GM12878 (cell line): Measurements from ENCODE around the gene MYLK4. TPM values are rescaled to one million over a fixed set of nuclear protein-coding genes. Genes with fewer than 3 reads are reported as not detected.

Source experiments
- ATAC-seq: fragments of 200-7000 bp; cut with Tn5 transposase; 3 replicates; pipeline ENCODE4 v1.9.1; 2020; ENCODE audit warnings: mild to moderate bottlenecking, moderate library complexity
- BruUV-seq: library from RNA; stranded (reverse); fragments of 400-500 nt; replicated peaks from 2 replicates; lab custom pipeline; 2021; lab: Mats Ljungman, UMichigan
- CTCF ChIA-PET: fragments of 300-600 bp; sonication (Branson Sonifier 250); formaldehyde crosslinking; extraction: SDS; loops from one replicate; lab custom pipeline; 2021; ENCODE audit warnings: inconsistent platforms; lab: Yijun Ruan, JAX
- POLR2A ChIA-PET: fragments of 350-600 bp; formaldehyde crosslinking; extraction: SDS; loops from one replicate; lab custom pipeline; 2021; ENCODE audit warnings: inconsistent platforms; lab: Charles Lee
- RAD21 ChIA-PET: fragments of 300-600 bp; sonication (Branson Sonifier 250); formaldehyde crosslinking; loops from one replicate; lab custom pipeline; 2023; ENCODE audit warnings: antibody characterized with exemption; ENCODE audit not compliant: unreplicated experiment; lab: Charles Lee
- SMC1A ChIA-PET: fragments of 300-600 bp; sonication (Branson Sonifier 250); formaldehyde crosslinking; loops from one replicate; lab custom pipeline; 2023; ENCODE audit not compliant: unreplicated experiment, uncharacterized antibody; lab: Charles Lee
- DNase-seq: peaks from one replicate; pipeline ENCODE4 v3.0.0-alpha.2; 2011; ENCODE audit warnings: low read depth, low spot score
- FAIRE-seq: peaks from 3 replicates; lab custom pipeline; 2011; peaks lifted over from hg19 to GRCh38; lab: Jason Lieb, UNC
- H2AFZ ChIP-seq: 2 replicates; pipeline ENCODE4 v1.6.0; 2011; ENCODE audit warnings: low read depth, low read length, control low read depth; ENCODE audit not compliant: control insufficient read depth
- H3K27ac ChIP-seq: 2 replicates; pipeline ENCODE4 v1.5.1; 2011; ENCODE audit warnings: control low read depth; ENCODE audit not compliant: control insufficient read depth, insufficient read depth
- H3K27me3 ChIP-seq, 2 experiments: replicated peaks in 1 of 2; 2 replicates each; pipeline versions ENCODE4 v1.6.0 to v1.6.1; 2011; ENCODE audit warnings: low read length in 1 of 2; ENCODE audit not compliant: control insufficient read depth in 2 of 2, insufficient read depth in 2 of 2
- H3K36me3 ChIP-seq, 2 experiments: 2 replicates each; pipeline ENCODE4 v1.5.1; 2011; ENCODE audit warnings: low read length in 1 of 2; ENCODE audit not compliant: control insufficient read depth in 2 of 2, insufficient read depth in 2 of 2
- H3K4me1 ChIP-seq: 2 replicates; pipeline ENCODE4 v1.6.1; 2011; ENCODE audit warnings: mild to moderate bottlenecking, low read length, moderate library complexity, mixed read lengths; ENCODE audit not compliant: control insufficient read depth, insufficient read depth
- H3K4me2 ChIP-seq: 2 replicates; pipeline ENCODE4 v1.6.0; 2011; ENCODE audit warnings: control low read depth; ENCODE audit not compliant: control insufficient read depth, insufficient read depth
- H3K4me3 ChIP-seq: fragments of 200-600 bp; sonication (generic); 2 replicates; pipeline ENCODE4 v1.5.1; 2016
- H3K79me2 ChIP-seq: 2 replicates; pipeline ENCODE4 v1.6.0; 2011; ENCODE audit warnings: low read length; ENCODE audit not compliant: control insufficient read depth, insufficient read depth
- H3K9ac ChIP-seq: 2 replicates; pipeline ENCODE4 v1.8.0; 2011; ENCODE audit warnings: low read length, control low read depth, mixed read lengths; ENCODE audit not compliant: control insufficient read depth, insufficient read depth
- H3K9me3 ChIP-seq: replicated peaks from 3 replicates; pipeline ENCODE4 v1.5.1; 2011; ENCODE audit warnings: mild to moderate bottlenecking, low read length; ENCODE audit not compliant: control insufficient read depth, insufficient read depth
- H4K20me1 ChIP-seq: 2 replicates; pipeline ENCODE4 v1.6.0; 2011; ENCODE audit not compliant: control insufficient read depth, insufficient read depth
- IRF4 ChIP-seq: IDR thresholded peaks from 2 replicates; pipeline ENCODE4 v1.6.1; 2011; ENCODE audit warnings: low read depth, low read length
- NR2C2 ChIP-seq: IDR thresholded peaks from 2 replicates; pipeline ENCODE4 v1.6.1; 2011; ENCODE audit warnings: borderline replicate concordance, low read depth; ENCODE audit not compliant: control insufficient read depth, insufficient read length
- RAD21 ChIP-seq: IDR thresholded peaks from 2 replicates; pipeline ENCODE4 v1.6.1; 2011; ENCODE audit warnings: mild to moderate bottlenecking, low read depth, low read length, moderate library complexity; ENCODE audit not compliant: insufficient read depth
- SMC3 ChIP-seq: IDR thresholded peaks from 2 replicates; pipeline ENCODE4 v1.6.1; 2011; ENCODE audit warnings: low read length, improper control_type of control experiment, borderline replicate concordance
- YY1 ChIP-seq: IDR thresholded peaks from 2 replicates; pipeline ENCODE4 v1.6.1; 2011; ENCODE audit warnings: low read depth, mild to moderate bottlenecking, low read length
- ZSCAN29 ChIP-seq: fragments of 450-650 bp; IDR thresholded peaks from 2 replicates; pipeline ENCODE4 v1.6.1; 2017; ENCODE audit warnings: mild to moderate bottlenecking, moderate library complexity
- WGBS: methylation state at CpG from one replicate; pipeline ENCODE4 v1.1.6; 2016; ENCODE audit warnings: low lambda C conversion rate; ENCODE audit not compliant: insufficient replicate concordance, insufficient coverage; ENCODE audit errors: missing lambda C conversion rate; 5-methylcytosine and 5-hydroxymethylcytosine counted together
- in situ Hi-C: fragments of 300-500 bp; cut with MboI; formaldehyde crosslinking; loops from 9 replicates; pipeline ENCODE4 v1.14.3; 2018; ENCODE audit warnings: mixed read lengths
- intact Hi-C: fragments of 100-400 bp; cut with micrococcal nuclease; formaldehyde crosslinking; loops from one replicate; pipeline ENCODE4 v1.14.2; 2022; ENCODE audit not compliant: unreplicated experiment
- polyA plus RNA-seq, 11 experiments: library from polyadenylated mRNA; depleted of rRNA in 4 of 11; unstranded in 6 of 11; stranded (reverse) in 5 of 11; fragments of >200 nt; fragmentation: Nextera tagmentation in 4 of 11; fragmentation: Illumina TruSeq in 1 of 11; extraction: Ambion mirVana in 4 of 11; extraction: Trizol in 1 of 11; gene quantifications; 1 replicate in 1 of 11; 2 replicates in 10 of 11; pipeline versions ENCODE4 v1.2.1 to v1.2.3, GENCODE V29; 2011 to 2016; ENCODE audit warnings: inconsistent platforms in 2 of 11, missing spikeins in 2 of 11, low read depth in 1 of 11
- total RNA-seq, 4 experiments: library from RNA; depleted of rRNA in 3 of 4; stranded (reverse); fragments of >200 nt in 3 of 4; fragmentation: Illumina TruSeq in 1 of 4; extraction: Trizol in 1 of 4; gene quantifications; 2 replicates each; pipeline versions ENCODE4 v1.2.1 to v1.2.3, GENCODE V29; 2013 to 2021
- TF ChIP-seq, protein P1 (sequence below): IDR thresholded peaks from 2 replicates; pipeline ENCODE4 v1.6.1; 2011; ENCODE audit warnings: mild to moderate bottlenecking, low read depth, low read length, moderate library complexity; ENCODE audit not compliant: insufficient replicate concordance
- TF ChIP-seq, protein P2 (sequence below): fragments of 450-650 bp; IDR thresholded peaks from 2 replicates; pipeline ENCODE4 v1.6.1; 2016; ENCODE audit warnings: mild to moderate bottlenecking
- TF ChIP-seq, protein P3 (sequence below), 3 experiments: IDR thresholded peaks in 2 of 3; conservative IDR thresholded peaks in 1 of 3; 2 replicates each; pipeline ENCODE4 v1.5.1; 2011; ENCODE audit warnings: low read depth in 3 of 3, low read length in 3 of 3, mild to moderate bottlenecking in 3 of 3, control low read depth in 2 of 3, moderate library complexity in 2 of 3, inconsistent platforms in 1 of 3, mixed read lengths in 1 of 3; ENCODE audit not compliant: control insufficient read depth in 2 of 3, insufficient read depth in 1 of 3; ENCODE audit errors: extremely low read depth in 1 of 3

MYLK4 gene
- total and polyA plus RNA-seq, 10 of the 15 experiments (the other 5 are each of a cell fraction or from before 2014, with no cell fraction given) = under 0.01 to 0.09 (median 0.05) TPM; not detected in 1

DNA sequence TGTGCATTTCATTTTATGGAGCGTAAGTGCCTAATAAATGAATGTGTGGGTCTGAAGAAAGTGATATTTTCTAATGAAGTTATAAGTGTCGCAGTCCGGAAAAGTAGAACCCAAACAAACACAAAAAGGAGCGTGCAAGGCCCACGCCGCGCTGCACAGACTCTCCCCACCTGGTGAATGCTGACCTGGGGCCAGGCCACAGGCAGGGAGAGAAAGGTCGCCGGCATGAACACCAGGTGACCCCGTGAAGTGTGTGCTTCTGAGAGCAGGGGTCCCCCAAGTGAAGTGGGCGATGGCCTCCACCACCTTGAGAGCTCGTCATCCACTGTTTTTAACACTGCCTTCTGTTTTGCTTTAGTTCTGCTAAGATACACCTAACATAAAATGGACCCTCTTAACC, 114.8 kb downstream of the MYLK4 start:
- ChIA-PET SMC1A (no interaction called here), POLR2A (no interaction called here), CTCF (interaction anchor here (1.0 to 2.9 kb wide), 4 partner anchors 11 to 1044 kb away, joined by 3 to 33 read pairs (median 12); no protein-coding TSS in a partner anchor), RAD21 (interaction anchor here (1.1 to 2.3 kb wide), 2 partner anchors 9 to 19 kb away, joined by 3 to 6 read pairs; no protein-coding TSS in a partner anchor)
- Histone ChIP-seq H3K27ac (no peak overlapping the region), H3K79me2 (no peaks in the 10 kb centered on the region), H3K9me3 (no peaks in the 10 kb centered on the region), H3K4me2 (no peak overlapping the region), H3K36me3 (no peaks in the 10 kb centered on the region), H3K4me3 (no peak overlapping the region), H2AFZ (no peak overlapping the region), H3K4me1 (peaks cover 7% of the 10 kb centered on the region), H3K27me3 (peaks cover 0 to 1% of the 10 kb centered on the region in 2 experiments; a peak in 2 of 4 replicates), H3K9ac (no peak overlapping the region), H4K20me1 (no peaks in the 10 kb centered on the region)
- no TSS peak for BruUV-seq
- no peak for TF ChIP-seq NR2C2
- ATAC-seq (no peak), FAIRE-seq (no peak), DNase-seq (no peak)
- in situ Hi-C loops = loop anchor here (5.0 kb wide), 1 partner anchor 1049 kb away; no protein-coding TSS in a partner anchor
- intact Hi-C loops = no loop called here
- 77% methylated on average over 12 of the region's 12 CpGs for WGBS

DNA sequence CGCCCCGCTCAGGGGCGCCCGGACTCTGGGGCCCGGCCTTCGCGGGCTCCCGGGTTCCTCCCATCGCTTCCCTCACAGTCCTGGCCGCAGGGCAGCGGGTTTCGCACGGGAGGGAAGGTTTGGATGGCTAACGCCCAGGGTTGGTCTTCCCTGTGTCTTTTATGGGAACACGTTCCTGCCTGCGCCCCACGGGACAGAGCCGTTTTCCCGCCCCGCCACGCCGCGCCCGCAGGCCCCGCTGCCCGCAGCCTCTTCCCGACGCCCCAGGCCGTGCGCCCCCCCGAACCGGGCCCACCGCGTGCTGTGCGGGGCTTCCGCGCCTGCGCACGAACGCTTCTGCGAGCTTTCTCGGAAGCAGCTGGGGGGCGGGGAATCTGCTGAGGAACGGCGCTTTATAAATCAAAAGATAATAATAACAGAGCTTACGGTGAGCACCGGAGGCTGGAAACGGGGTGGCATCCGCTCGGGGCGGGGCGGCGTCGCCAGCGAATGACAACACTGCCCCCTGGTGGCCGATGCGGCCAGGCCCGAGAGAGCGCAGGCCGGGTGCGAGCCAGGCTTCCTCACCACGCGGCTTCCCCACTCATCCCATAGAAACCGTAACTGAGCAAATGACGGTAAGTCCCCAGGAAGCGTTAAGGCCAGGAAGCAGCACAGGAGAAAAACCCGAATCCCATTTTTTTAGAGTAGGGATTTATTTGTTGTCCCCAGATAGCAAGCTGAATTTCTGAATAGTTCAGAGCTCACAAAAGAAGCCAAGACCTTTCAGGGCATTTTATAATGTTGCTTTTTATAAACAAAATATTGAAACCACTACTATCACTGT, 116.4 kb downstream of the MYLK4 start:
- TF ChIP-seq, protein P1, sequence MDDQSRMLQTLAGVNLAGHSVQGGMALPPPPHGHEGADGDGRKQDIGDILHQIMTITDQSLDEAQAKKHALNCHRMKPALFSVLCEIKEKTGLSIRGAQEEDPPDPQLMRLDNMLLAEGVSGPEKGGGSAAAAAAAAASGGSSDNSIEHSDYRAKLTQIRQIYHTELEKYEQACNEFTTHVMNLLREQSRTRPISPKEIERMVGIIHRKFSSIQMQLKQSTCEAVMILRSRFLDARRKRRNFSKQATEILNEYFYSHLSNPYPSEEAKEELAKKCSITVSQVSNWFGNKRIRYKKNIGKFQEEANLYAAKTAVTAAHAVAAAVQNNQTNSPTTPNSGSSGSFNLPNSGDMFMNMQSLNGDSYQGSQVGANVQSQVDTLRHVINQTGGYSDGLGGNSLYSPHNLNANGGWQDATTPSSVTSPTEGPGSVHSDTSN = no peak
- TF ChIP-seq YY1 (peak; percentile 51; the same call in 1 of the 2 replicates), SMC3 (peak; percentile 76), IRF4 (0 out of 2 replicates have a peak, but pooled peaks have one; percentile 14), ZSCAN29 (peak; percentile 60; the same call in 1 of the 2 replicates), RAD21 (peak; percentile 76)
- TF ChIP-seq, protein P2, sequence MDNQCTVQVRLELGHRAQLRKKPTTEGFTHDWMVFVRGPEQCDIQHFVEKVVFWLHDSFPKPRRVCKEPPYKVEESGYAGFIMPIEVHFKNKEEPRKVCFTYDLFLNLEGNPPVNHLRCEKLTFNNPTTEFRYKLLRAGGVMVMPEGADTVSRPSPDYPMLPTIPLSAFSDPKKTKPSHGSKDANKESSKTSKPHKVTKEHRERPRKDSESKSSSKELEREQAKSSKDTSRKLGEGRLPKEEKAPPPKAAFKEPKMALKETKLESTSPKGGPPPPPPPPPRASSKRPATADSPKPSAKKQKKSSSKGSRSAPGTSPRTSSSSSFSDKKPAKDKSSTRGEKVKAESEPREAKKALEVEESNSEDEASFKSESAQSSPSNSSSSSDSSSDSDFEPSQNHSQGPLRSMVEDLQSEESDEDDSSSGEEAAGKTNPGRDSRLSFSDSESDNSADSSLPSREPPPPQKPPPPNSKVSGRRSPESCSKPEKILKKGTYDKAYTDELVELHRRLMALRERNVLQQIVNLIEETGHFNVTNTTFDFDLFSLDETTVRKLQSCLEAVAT = no peak
- TF ChIP-seq, protein P3, sequence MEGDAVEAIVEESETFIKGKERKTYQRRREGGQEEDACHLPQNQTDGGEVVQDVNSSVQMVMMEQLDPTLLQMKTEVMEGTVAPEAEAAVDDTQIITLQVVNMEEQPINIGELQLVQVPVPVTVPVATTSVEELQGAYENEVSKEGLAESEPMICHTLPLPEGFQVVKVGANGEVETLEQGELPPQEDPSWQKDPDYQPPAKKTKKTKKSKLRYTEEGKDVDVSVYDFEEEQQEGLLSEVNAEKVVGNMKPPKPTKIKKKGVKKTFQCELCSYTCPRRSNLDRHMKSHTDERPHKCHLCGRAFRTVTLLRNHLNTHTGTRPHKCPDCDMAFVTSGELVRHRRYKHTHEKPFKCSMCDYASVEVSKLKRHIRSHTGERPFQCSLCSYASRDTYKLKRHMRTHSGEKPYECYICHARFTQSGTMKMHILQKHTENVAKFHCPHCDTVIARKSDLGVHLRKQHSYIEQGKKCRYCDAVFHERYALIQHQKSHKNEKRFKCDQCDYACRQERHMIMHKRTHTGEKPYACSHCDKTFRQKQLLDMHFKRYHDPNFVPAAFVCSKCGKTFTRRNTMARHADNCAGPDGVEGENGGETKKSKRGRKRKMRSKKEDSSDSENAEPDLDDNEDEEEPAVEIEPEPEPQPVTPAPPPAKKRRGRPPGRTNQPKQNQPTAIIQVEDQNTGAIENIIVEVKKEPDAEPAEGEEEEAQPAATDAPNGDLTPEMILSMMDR (IDR thresholded peaks at IDR 0.05 in 2 of 3, conservative IDR thresholded peaks at IDR 0.05 in 1 of 3; ENCODE audit: control insufficient read depth in 2 of 3, extremely low read depth in 1 of 3, insufficient read depth in 1 of 3, low read depth in 3 of 3, low read length in 3 of 3) = peak; percentile 88 to 94 (median 90)
- ATAC-seq (peak; percentile 99), DNase-seq (no peak), FAIRE-seq (no peak)
- no peaks in the 10 kb centered on the region for H3K4me1 ChIP-seq
- H3K9me3 ChIP-seq = no peaks in the 10 kb centered on the region
- no peaks in the 10 kb centered on the region for H4K20me1 ChIP-seq
- WGBS = 13% methylated on average over 67 of the region's 67 CpGs
- H3K4me3 ChIP-seq = 0 out of 2 replicates have a peak overlapping the region, but pooled peaks have one; percentile 44
- in situ Hi-C loops = no loop called here
- RAD21 ChIA-PET = interaction anchor here (0.7 to 2.7 kb wide), 9 partner anchors 11 to 1038 kb away, joined by 3 to 10 read pairs (median 3); no protein-coding TSS in a partner anchor
- no peak overlapping the region for H3K9ac ChIP-seq
- peak overlapping the region; percentile 69 for H3K4me2 ChIP-seq
- H3K27ac ChIP-seq = no peak overlapping the region
- CTCF ChIA-PET = interaction anchor here (0.6 to 2.9 kb wide), 21 partner anchors 9 to 1042 kb away, joined by 3 to 33 read pairs (median 4); partner anchors contain the start of gene MYLK4
- SMC1A ChIA-PET = interaction anchor here (0.7 to 2.1 kb wide), 5 partner anchors 9 to 1038 kb away, joined by 3 to 12 read pairs (median 3); no protein-coding TSS in a partner anchor
- BruUV-seq = no TSS peak
- H3K36me3 ChIP-seq = no peaks in the 10 kb centered on the region
- H2AFZ ChIP-seq = peak overlapping the region; percentile 59
- intact Hi-C loops = loop anchor here (1.0 to 5.0 kb wide), 2 partner anchors 427 to 1038 kb away; no protein-coding TSS in a partner anchor
- H3K27me3 ChIP-seq = peaks cover 0 to 1% of the 10 kb centered on the region in 2 experiments; a peak in 2 of 4 replicates
- POLR2A ChIA-PET = no interaction called here
- no peaks in the 10 kb centered on the region for H3K79me2 ChIP-seq
